A549 (cell line): ENCODE results near the gene CCPG1. TPM values are rescaled to one million over a fixed set of nuclear protein-coding genes. Genes with fewer than 3 reads are reported as not detected.

Experiments used
- ATAC-seq, 2 experiments: fragments of 200-7000 bp in 1 of 2; fragments of >200 bp in 1 of 2; cut with Nextera tagmentation in 1 of 2; cut with Tn5 transposase in 1 of 2; 3 replicates each; pipeline versions ENCODE4 v1.8.0 to v1.9.1; 2018 to 2020; ENCODE audit warnings: mild to moderate bottlenecking in 1 of 2, moderate library complexity in 1 of 2
- CTCF ChIA-PET: fragments of 300-600 bp; sonication (Branson Sonifier 250); formaldehyde crosslinking; extraction: SDS; loops from one replicate; lab custom pipeline; 2021; ENCODE audit warnings: antibody characterized with exemption, inconsistent platforms; lab: Yijun Ruan, JAX
- POLR2A ChIA-PET: fragments of 350-600 bp; formaldehyde crosslinking; extraction: SDS; loops from one replicate; lab custom pipeline; 2021; ENCODE audit warnings: antibody characterized with exemption, inconsistent platforms; lab: Yijun Ruan, JAX
- DNase-seq, 2 experiments: peaks; one replicate each; pipeline versions ENCODE4 v3.0.0 to v3.0.0-alpha.2; 2011 to 2016; ENCODE audit warnings: low read depth in 1 of 2, low spot score in 1 of 2
- FAIRE-seq: peaks from 2 replicates; lab custom pipeline; 2011; peaks lifted over from hg19 to GRCh38; lab: Jason Lieb, UNC
- H3K27ac ChIP-seq, 2 experiments: fragments of >200 bp; sonication (Bioruptor Twin); formaldehyde crosslinking; 3 replicates each; pipeline ENCODE4 v1.5.1; 2016 to 2017
- H3K4me1 ChIP-seq: fragments of >200 bp; sonication (Bioruptor Twin); formaldehyde crosslinking; 3 replicates; pipeline ENCODE4 v1.6.1; 2016
- H3K4me2 ChIP-seq: fragments of >200 bp; sonication (Bioruptor Twin); formaldehyde crosslinking; 3 replicates; pipeline ENCODE4 v1.6.1; 2016
- H3K4me3 ChIP-seq: fragments of >200 bp; sonication (Bioruptor Twin); formaldehyde crosslinking; 3 replicates; pipeline ENCODE4 v1.5.1; 2016
- H3K9me3 ChIP-seq: fragments of >200 bp; sonication (Bioruptor Twin); formaldehyde crosslinking; 3 replicates; pipeline ENCODE4 v1.6.1; 2016
- CBX8 ChIP-seq: fragments of 200-600 bp; sonication (generic); IDR thresholded peaks from 2 replicates; pipeline ENCODE4 v1.6.1; 2016
- CEBPB ChIP-seq, 2 experiments: fragments of >200 bp in 1 of 2; sonication (Bioruptor Twin) in 1 of 2; formaldehyde crosslinking in 1 of 2; IDR thresholded peaks; 2 replicates each; pipeline ENCODE4 v1.6.1; 2012 to 2016
- EHF ChIP-seq: fragments of 250-450 bp; sonication (Bioruptor Pico); IDR thresholded peaks from 2 replicates; pipeline ENCODE4 v1.5.0; 2020; ENCODE audit warnings: mild to moderate bottlenecking
- EHMT2 ChIP-seq: fragments of 200-600 bp; sonication (generic); IDR thresholded peaks from 2 replicates; pipeline ENCODE4 v1.6.1; 2016; ENCODE audit warnings: antibody characterized with exemption, low read depth, mild to moderate bottlenecking, moderate library complexity
- FOSB ChIP-seq: fragments of 250-450 bp; sonication (Bioruptor Pico); IDR thresholded peaks from 2 replicates; pipeline ENCODE4 v1.5.0; 2020; ENCODE audit warnings: mild to moderate bottlenecking, moderate library complexity
- FOSL2 ChIP-seq, 2 experiments: fragments of 450-650 bp in 1 of 2; fragments of >200 bp in 1 of 2; sonication (Bioruptor Twin) in 1 of 2; formaldehyde crosslinking; IDR thresholded peaks; 2 replicates each; pipeline versions ENCODE4 v1.5.0 to v1.6.1; 2016 to 2020; ENCODE audit warnings: mild to moderate bottlenecking in 1 of 2, moderate library complexity in 1 of 2
- FOXS1 ChIP-seq: fragments of 250-450 bp; sonication (Bioruptor Pico); IDR thresholded peaks from 2 replicates; pipeline ENCODE4 v1.5.0; 2020; ENCODE audit warnings: mild to moderate bottlenecking, moderate library complexity
- GATA3 ChIP-seq: IDR thresholded peaks from 2 replicates; pipeline ENCODE4 v1.6.1; 2012; ENCODE audit warnings: borderline replicate concordance
- HDAC2 ChIP-seq: fragments of 200-600 bp; sonication (generic); IDR thresholded peaks from 2 replicates; pipeline ENCODE4 v1.6.1; 2016
- HOXB5 ChIP-seq: fragments of 250-450 bp; sonication (Bioruptor Pico); IDR thresholded peaks from 2 replicates; pipeline ENCODE4 v1.5.0; 2020; ENCODE audit warnings: mild to moderate bottlenecking, moderate library complexity
- MAFK ChIP-seq: fragments of 450-650 bp; IDR thresholded peaks from 2 replicates; pipeline ENCODE4 v1.6.1; 2014; ENCODE audit not compliant: partially characterized antibody
- PHF8 ChIP-seq: fragments of 200-600 bp; sonication (generic); IDR thresholded peaks from 2 replicates; pipeline ENCODE4 v1.6.1; 2016; ENCODE audit warnings: low read depth, mild to moderate bottlenecking, antibody characterized with exemption, moderate library complexity, borderline replicate concordance
- POLR2AphosphoS2 ChIP-seq: conservative IDR thresholded peaks from 2 replicates; pipeline ENCODE4 v1.6.1; 2012; ENCODE audit warnings: low read length, improper control_type of control experiment, inconsistent platforms
- RFX5 ChIP-seq: fragments of 450-650 bp; IDR thresholded peaks from 2 replicates; pipeline ENCODE4 v1.7.1; 2014; ENCODE audit warnings: antibody characterized with exemption, mild to moderate bottlenecking, moderate library complexity
- SMC3 ChIP-seq: fragments of >200 bp; sonication (Bioruptor Twin); formaldehyde crosslinking; IDR thresholded peaks from 3 replicates; pipeline ENCODE4 v1.6.1; 2018; ENCODE audit warnings: inconsistent platforms
- TFCP2L1 ChIP-seq: fragments of 250-450 bp; sonication (Bioruptor Pico); IDR thresholded peaks from 2 replicates; pipeline ENCODE4 v1.5.0; 2021; ENCODE audit warnings: mild to moderate bottlenecking
- TP53 ChIP-seq: fragments of 250-450 bp; sonication (Bioruptor Pico); IDR thresholded peaks from 2 replicates; pipeline ENCODE4 v1.5.0; 2021; ENCODE audit warnings: mild to moderate bottlenecking, moderate library complexity
- ZFP36 ChIP-seq: fragments of 450-650 bp; IDR thresholded peaks from 2 replicates; pipeline ENCODE4 v1.6.1; 2014; ENCODE audit warnings: borderline replicate concordance; ENCODE audit not compliant: partially characterized antibody
- ZNF302 ChIP-seq: fragments of 250-450 bp; sonication (Bioruptor Pico); IDR thresholded peaks from 2 replicates; pipeline ENCODE4 v1.9.0; 2021; ENCODE audit warnings: inconsistent platforms, mild to moderate bottlenecking, moderate library complexity
- ZSCAN20 ChIP-seq: fragments of 250-450 bp; sonication (Bioruptor Pico); IDR thresholded peaks from 2 replicates; pipeline ENCODE4 v1.8.0; 2022; ENCODE audit warnings: mild to moderate bottlenecking, moderate library complexity
- WGBS: methylation state at CpG from one replicate; pipeline ENCODE4 v1.1.6; 2017; ENCODE audit errors: missing lambda C conversion rate; 5-methylcytosine and 5-hydroxymethylcytosine counted together
- polyA plus RNA-seq, 4 experiments: library from polyadenylated mRNA; depleted of rRNA in 3 of 4; stranded (reverse); fragments of >200 nt; fragmentation: RNase III in 1 of 4; extraction: RNeasy Plus Mini Kit Qiagen cat#74134 plus additional on column Dnase treatment in 1 of 4; gene quantifications; 2 replicates in 3 of 4; 3 replicates in 1 of 4; pipeline ENCODE4 v1.2.3, GENCODE V29; 2011 to 2017
- TF ChIP-seq, protein P1 (sequence below): fragments of >200 bp; sonication (Bioruptor Twin); formaldehyde crosslinking; IDR thresholded peaks from 2 replicates; pipeline ENCODE4 v1.6.1; 2016
- TF ChIP-seq, protein P2 (sequence below): fragments of 250-450 bp; sonication (Bioruptor Pico); IDR thresholded peaks from 2 replicates; pipeline ENCODE4 v1.5.0; 2021; ENCODE audit warnings: mild to moderate bottlenecking, moderate library complexity, borderline replicate concordance
- TF ChIP-seq, protein P3 (sequence below): IDR thresholded peaks from 2 replicates; pipeline ENCODE4 v1.6.1; 2012; ENCODE audit warnings: low read depth, borderline replicate concordance
- TF ChIP-seq, protein P4 (sequence below): fragments of 450-650 bp; IDR thresholded peaks from 2 replicates; pipeline ENCODE4 v1.6.1; 2014; ENCODE audit warnings: antibody characterized with exemption
- TF ChIP-seq, protein P5 (sequence below): fragments of >200 bp; sonication (Bioruptor Twin); formaldehyde crosslinking; IDR thresholded peaks from 3 replicates; pipeline ENCODE4 v1.5.1; 2016
- TF ChIP-seq, protein P6 (sequence below): fragments of 150-350 bp; IDR thresholded peaks from 2 replicates; pipeline ENCODE4 v1.6.1; 2014; ENCODE audit warnings: low read depth, mild to moderate bottlenecking, low read length
- TF ChIP-seq, protein P7 (sequence below): fragments of 250-450 bp; sonication (Bioruptor Pico); IDR thresholded peaks from 2 replicates; pipeline ENCODE4 v1.5.0; 2020; ENCODE audit warnings: low read depth, mild to moderate bottlenecking, moderate library complexity

CCPG1 gene
- polyA plus RNA-seq, 2 of the 4 experiments (the other 2 are of a cell fraction), result 36.6 to 176 TPM

DNA sequence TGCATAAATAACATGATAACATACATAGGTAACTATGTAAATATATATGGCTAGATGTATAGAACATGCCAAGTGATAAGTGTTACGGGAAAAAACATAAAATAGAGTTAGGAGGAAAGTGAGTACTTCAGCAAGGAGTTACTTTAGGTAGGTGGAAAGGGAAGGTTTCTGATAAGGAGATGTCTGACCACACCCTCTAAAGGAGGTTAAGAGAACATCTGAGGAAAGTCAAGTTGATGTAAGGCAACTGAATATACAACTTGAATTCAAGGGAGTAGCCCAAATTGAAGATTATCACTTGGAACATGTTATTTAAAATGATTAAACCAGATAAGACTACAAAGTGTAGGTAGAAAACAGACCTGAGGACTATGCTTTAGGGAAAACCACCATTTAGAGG lies 13.9 kb upstream of the CCPG1 start:
- Histone ChIP-seq H3K4me2 (no peak overlapping the region), H3K27ac (no peak overlapping the region), H3K9me3 (no peaks in the 10 kb centered on the region), H3K4me3 (no peak overlapping the region), H3K4me1 (no peaks in the 10 kb centered on the region)
- ChIA-PET CTCF (interaction anchor here (0.8 to 1.9 kb wide), 4 partner anchors 14 to 57 kb away, joined by 3 to 15 read pairs (median 4); partner anchors contain the start of gene PIERCE2), POLR2A (no interaction called here)
- ATAC-seq (no peak), DNase-seq (no peak), FAIRE-seq (no peak)
- WGBS, result 0% methylated on average over 1 of the region's 1 CpG
- TF ChIP-seq FOSB (CRISPR knock-in tag) (no peak), FOXS1 (no peak), ZSCAN20 (no peak), EHMT2 (no peak), SMC3 (no peak), POLR2AphosphoS2 (no peak), MAFK (no peak), HDAC2 (no peak), TP53 (CRISPR knock-in tag) (no peak), HOXB5 (CRISPR knock-in tag) (no peak), EHF (CRISPR knock-in tag) (no peak), FOSL2 (IDR thresholded peaks at IDR 0.05) (no peak), FOSL2 (CRISPR knock-in tag; IDR thresholded peaks at IDR 0.05) (no peak), TFCP2L1 (CRISPR knock-in tag) (no peak), PHF8 (no peak), ZFP36 (no peak)
- TF ChIP-seq, protein P1, sequence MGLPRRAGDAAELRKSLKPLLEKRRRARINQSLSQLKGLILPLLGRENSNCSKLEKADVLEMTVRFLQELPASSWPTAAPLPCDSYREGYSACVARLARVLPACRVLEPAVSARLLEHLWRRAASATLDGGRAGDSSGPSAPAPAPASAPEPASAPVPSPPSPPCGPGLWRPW, result no peak
- TF ChIP-seq, protein P2, sequence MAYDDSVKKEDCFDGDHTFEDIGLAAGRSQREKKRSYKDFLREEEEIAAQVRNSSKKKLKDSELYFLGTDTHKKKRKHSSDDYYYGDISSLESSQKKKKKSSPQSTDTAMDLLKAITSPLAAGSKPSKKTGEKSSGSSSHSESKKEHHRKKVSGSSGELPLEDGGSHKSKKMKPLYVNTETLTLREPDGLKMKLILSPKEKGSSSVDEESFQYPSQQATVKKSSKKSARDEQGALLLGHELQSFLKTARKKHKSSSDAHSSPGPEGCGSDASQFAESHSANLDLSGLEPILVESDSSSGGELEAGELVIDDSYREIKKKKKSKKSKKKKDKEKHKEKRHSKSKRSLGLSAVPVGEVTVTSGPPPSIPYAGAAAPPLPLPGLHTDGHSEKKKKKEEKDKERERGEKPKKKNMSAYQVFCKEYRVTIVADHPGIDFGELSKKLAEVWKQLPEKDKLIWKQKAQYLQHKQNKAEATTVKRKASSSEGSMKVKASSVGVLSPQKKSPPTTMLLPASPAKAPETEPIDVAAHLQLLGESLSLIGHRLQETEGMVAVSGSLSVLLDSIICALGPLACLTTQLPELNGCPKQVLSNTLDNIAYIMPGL (CRISPR knock-in tag), result no peak
- TF ChIP-seq, protein P3, sequence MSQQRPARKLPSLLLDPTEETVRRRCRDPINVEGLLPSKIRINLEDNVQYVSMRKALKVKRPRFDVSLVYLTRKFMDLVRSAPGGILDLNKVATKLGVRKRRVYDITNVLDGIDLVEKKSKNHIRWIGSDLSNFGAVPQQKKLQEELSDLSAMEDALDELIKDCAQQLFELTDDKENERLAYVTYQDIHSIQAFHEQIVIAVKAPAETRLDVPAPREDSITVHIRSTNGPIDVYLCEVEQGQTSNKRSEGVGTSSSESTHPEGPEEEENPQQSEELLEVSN, result no peak

DNA sequence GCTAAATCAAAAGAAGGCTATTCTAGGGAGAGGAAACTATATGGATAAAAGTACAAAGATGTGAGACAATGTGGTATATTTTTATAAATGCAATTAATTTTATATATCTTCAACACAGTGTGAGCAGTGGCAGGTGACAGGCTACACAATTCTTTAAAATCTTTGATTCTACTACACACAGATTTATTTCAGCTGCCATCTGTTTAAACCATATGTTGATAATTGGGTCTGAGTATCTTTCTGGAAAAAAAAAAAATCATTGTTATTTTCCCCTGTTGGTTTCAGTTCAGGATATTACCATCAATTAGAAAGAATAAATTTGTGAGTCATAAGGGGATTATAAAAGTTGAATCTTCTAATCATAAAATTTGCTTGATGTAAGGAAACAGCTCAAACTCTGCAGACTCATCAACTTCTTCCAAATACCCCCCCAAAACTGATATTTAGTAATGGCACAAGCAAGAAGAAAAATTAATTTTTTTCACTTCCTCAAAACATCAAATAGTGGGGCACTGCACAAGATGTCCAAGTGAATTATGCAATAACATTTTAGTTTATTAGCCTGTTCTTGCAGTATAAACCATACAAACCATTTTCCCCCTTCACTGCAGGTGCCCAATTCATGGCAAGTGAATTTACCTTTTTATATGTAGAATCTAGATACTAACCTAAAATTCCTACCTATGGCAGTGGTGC lies 12.2 kb upstream of the CCPG1 start:
- ChIA-PET CTCF (interaction anchor here (1.0 to 2.1 kb wide), 4 partner anchors 10 to 19 kb away, joined by 4 to 12 read pairs (median 8); partner anchors contain the start of genes CCPG1 and PIERCE2), POLR2A (no interaction called here)
- H3K9me3 ChIP-seq, result no peaks in the 10 kb centered on the region
- no peak overlapping the region for H3K4me2 ChIP-seq
- no peak overlapping the region for H3K4me3 ChIP-seq
- no peak for ATAC-seq
- DNase-seq, result no peak
- TF ChIP-seq FOXS1, result no peak
- TF ChIP-seq ZNF302 (CRISPR knock-in tag), result no peak
- no peak for TF ChIP-seq CBX8
- no peak for TF ChIP-seq CEBPB (IDR thresholded peaks at IDR 0.05)
- TF ChIP-seq, protein P4, sequence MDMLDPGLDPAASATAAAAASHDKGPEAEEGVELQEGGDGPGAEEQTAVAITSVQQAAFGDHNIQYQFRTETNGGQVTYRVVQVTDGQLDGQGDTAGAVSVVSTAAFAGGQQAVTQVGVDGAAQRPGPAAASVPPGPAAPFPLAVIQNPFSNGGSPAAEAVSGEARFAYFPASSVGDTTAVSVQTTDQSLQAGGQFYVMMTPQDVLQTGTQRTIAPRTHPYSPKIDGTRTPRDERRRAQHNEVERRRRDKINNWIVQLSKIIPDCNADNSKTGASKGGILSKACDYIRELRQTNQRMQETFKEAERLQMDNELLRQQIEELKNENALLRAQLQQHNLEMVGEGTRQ, result no peak
- TF ChIP-seq HDAC2, result no peak
- TF ChIP-seq, protein P5, sequence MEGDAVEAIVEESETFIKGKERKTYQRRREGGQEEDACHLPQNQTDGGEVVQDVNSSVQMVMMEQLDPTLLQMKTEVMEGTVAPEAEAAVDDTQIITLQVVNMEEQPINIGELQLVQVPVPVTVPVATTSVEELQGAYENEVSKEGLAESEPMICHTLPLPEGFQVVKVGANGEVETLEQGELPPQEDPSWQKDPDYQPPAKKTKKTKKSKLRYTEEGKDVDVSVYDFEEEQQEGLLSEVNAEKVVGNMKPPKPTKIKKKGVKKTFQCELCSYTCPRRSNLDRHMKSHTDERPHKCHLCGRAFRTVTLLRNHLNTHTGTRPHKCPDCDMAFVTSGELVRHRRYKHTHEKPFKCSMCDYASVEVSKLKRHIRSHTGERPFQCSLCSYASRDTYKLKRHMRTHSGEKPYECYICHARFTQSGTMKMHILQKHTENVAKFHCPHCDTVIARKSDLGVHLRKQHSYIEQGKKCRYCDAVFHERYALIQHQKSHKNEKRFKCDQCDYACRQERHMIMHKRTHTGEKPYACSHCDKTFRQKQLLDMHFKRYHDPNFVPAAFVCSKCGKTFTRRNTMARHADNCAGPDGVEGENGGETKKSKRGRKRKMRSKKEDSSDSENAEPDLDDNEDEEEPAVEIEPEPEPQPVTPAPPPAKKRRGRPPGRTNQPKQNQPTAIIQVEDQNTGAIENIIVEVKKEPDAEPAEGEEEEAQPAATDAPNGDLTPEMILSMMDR, result no peak
- TF ChIP-seq, protein P6, sequence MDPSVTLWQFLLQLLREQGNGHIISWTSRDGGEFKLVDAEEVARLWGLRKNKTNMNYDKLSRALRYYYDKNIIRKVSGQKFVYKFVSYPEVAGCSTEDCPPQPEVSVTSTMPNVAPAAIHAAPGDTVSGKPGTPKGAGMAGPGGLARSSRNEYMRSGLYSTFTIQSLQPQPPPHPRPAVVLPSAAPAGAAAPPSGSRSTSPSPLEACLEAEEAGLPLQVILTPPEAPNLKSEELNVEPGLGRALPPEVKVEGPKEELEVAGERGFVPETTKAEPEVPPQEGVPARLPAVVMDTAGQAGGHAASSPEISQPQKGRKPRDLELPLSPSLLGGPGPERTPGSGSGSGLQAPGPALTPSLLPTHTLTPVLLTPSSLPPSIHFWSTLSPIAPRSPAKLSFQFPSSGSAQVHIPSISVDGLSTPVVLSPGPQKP, result no peak
- TF ChIP-seq, protein P7, sequence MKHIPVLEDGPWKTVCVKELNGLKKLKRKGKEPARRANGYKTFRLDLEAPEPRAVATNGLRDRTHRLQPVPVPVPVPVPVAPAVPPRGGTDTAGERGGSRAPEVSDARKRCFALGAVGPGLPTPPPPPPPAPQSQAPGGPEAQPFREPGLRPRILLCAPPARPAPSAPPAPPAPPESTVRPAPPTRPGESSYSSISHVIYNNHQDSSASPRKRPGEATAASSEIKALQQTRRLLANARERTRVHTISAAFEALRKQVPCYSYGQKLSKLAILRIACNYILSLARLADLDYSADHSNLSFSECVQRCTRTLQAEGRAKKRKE (CRISPR knock-in tag), result no peak
- TF ChIP-seq GATA3, result no peak
- TF ChIP-seq SMC3, result no peak
- TF ChIP-seq RFX5, result no peak
- TF ChIP-seq, protein P1, result no peak
- no peak for TF ChIP-seq FOSL2 (IDR thresholded peaks at IDR 0.05)
- no peak for TF ChIP-seq FOSL2 (CRISPR knock-in tag; IDR thresholded peaks at IDR 0.05)
- FAIRE-seq, result no peak
- H3K27ac ChIP-seq, result no peak overlapping the region
- H3K4me1 ChIP-seq, result no peaks in the 10 kb centered on the region
